ENCODE measurements around the gene EPS15. TPM values are rescaled to one million over a fixed set of nuclear protein-coding genes. Genes with fewer than 3 reads are reported as not detected.

EPS15 gene
- total RNA-seq, 1 donor from 2014 or later, result 64.5 TPM

GRCh38 chr1:51369171-51369570, 149.9 kb downstream of the EPS15 start:
- intact Hi-C loops (cut with micrococcal nuclease), result no loop called here
- TF ChIP-seq CTCF (IDR thresholded peaks at IDR 0.05; ENCODE audit: borderline replicate concordance), result no peak
- no peaks in the 10 kb centered on the region for H3K4me1 ChIP-seq
- no peaks in the 10 kb centered on the region for H3K9me3 ChIP-seq (replicated peaks)
- H3K36me3 ChIP-seq, result peaks cover 57% of the 10 kb centered on the region
- H3K4me3 ChIP-seq, result no peak overlapping the region
- no peak for DNase-seq
- no peaks in the 10 kb centered on the region for H3K27me3 ChIP-seq (ENCODE audit: low read depth)
- H3K27ac ChIP-seq (replicated peaks), result no peak overlapping the region

- intact Hi-C loops (cut with micrococcal nuclease), result no loop called here
- Histone ChIP-seq H3K27me3 (ENCODE audit: low read depth) (no peaks in the 10 kb centered on the region), H3K27ac (replicated peaks) (no peak overlapping the region), H3K9me3 (replicated peaks) (no peaks in the 10 kb centered on the region), H3K4me1 (no peaks in the 10 kb centered on the region), H3K4me3 (no peak overlapping the region), H3K36me3 (peaks cover 62% of the 10 kb centered on the region)
- no peak for DNase-seq
- no peak for TF ChIP-seq CTCF (IDR thresholded peaks at IDR 0.05; ENCODE audit: borderline replicate concordance)
Observed at GRCh38 chr1:51365774-51366173, 153.3 kb downstream of the EPS15 start.

- no peak for DNase-seq
- Histone ChIP-seq H3K36me3 (peaks cover 93% of the 10 kb centered on the region), H3K4me3 (no peak overlapping the region), H3K27ac (replicated peaks) (no peak overlapping the region), H3K4me1 (no peaks in the 10 kb centered on the region), H3K27me3 (ENCODE audit: low read depth) (no peaks in the 10 kb centered on the region), H3K9me3 (replicated peaks) (no peaks in the 10 kb centered on the region)
- no peak for TF ChIP-seq CTCF (IDR thresholded peaks at IDR 0.05; ENCODE audit: borderline replicate concordance)
- intact Hi-C loops (cut with micrococcal nuclease), result no loop called here
Observed at GRCh38 chr1:51359879-51360278, 159.2 kb downstream of the EPS15 start.

- DNase-seq, result no peak
- no peak for TF ChIP-seq CTCF (IDR thresholded peaks at IDR 0.05; ENCODE audit: borderline replicate concordance)
- Histone ChIP-seq H3K4me1 (no peaks in the 10 kb centered on the region), H3K4me3 (no peak overlapping the region), H3K9me3 (replicated peaks) (no peaks in the 10 kb centered on the region), H3K27ac (replicated peaks) (no peak overlapping the region), H3K27me3 (ENCODE audit: low read depth) (no peaks in the 10 kb centered on the region), H3K36me3 (peaks cover 64% of the 10 kb centered on the region)
- intact Hi-C loops (cut with micrococcal nuclease), result no loop called here
Observed at GRCh38 chr1:51355382-51355781, 163.7 kb downstream of the EPS15 start.

- Histone ChIP-seq H3K36me3 (peaks cover 54% of the 10 kb centered on the region), H3K27me3 (ENCODE audit: low read depth) (no peaks in the 10 kb centered on the region), H3K27ac (replicated peaks) (no peak overlapping the region), H3K4me1 (no peaks in the 10 kb centered on the region), H3K9me3 (replicated peaks) (no peaks in the 10 kb centered on the region), H3K4me3 (no peak overlapping the region)
- intact Hi-C loops (cut with micrococcal nuclease), result no loop called here
- no peak for TF ChIP-seq CTCF (IDR thresholded peaks at IDR 0.05; ENCODE audit: borderline replicate concordance)
- DNase-seq, result no peak
Observed at GRCh38 chr1:51354416-51354815, 164.7 kb downstream of the EPS15 start.

- Histone ChIP-seq H3K36me3 (peaks cover 36% of the 10 kb centered on the region), H3K27me3 (ENCODE audit: low read depth) (no peaks in the 10 kb centered on the region), H3K9me3 (replicated peaks) (no peaks in the 10 kb centered on the region), H3K4me3 (no peak overlapping the region), H3K4me1 (no peaks in the 10 kb centered on the region), H3K27ac (replicated peaks) (no peak overlapping the region)
- no peak for TF ChIP-seq CTCF (IDR thresholded peaks at IDR 0.05; ENCODE audit: borderline replicate concordance)
- no peak for DNase-seq
- intact Hi-C loops (cut with micrococcal nuclease), result no loop called here
Observed at GRCh38 chr1:51351907-51352306, 167.2 kb downstream of the EPS15 start.
